GM18873 (cell line): ENCODE measurements around the gene PCDHB12.

Experiments used
- ATAC-seq: cut with Tn5 transposase; IDR thresholded peaks from one replicate; pipeline ENCODE4 v1.9.1; 2021; ENCODE audit warnings: mild to moderate bottlenecking, moderate library complexity, moderate number of reproducible peaks; ENCODE audit not compliant: unreplicated experiment, low FRiP score

PCDHB12 gene

DNA sequence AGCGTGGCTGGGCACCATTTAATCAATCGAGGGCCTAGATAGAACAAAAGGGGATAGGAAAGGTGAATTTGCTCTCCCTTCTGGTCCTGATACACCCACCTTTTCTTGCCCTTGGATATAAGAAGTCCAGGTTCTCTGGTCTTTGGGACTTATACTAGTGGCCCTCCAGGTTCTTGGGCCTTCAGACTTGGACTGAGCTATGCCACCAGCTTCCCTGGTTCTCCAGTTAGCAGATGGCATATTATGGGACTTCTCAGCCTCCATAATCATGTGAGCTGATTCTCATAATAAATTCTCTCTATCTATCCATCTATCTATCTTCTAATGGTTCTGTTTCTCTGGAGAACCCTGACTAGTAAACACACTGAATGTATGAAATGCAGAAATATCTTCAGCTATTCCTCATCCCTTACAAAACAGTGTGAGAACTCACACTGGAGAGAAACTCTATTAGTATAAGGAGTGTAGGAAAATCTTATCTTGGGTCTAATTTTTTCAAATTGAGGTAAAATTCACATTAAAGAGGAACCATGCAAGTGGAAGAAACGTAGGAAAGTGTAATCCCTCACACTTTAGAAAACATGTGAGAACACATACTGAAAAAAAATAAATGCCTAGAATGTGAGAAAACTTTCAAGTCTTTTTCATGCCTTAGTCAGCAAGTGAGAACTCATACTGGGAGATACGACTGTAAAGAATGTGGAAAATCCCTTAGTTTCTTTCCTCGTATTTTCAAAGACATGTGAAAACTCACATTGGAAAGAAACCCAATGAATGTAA is 52.1 kb downstream of the PCDHB12 start:
- ATAC-seq: no peak

DNA sequence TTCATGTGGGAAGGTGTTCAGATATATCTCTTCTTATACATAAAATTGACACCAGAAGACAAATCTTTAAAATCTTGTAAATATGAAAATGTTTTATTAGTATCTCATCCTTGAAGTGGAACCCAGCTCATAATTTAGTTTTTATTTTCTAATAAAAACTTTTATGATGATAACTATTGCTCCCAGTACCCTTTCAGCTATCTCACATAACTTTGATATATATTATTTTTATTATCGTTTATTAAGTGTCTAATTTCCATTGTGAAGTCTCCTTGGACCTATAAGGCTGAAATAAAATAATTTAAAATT is 52.7 kb downstream of the PCDHB12 start:
- no peak for ATAC-seq
